ENCODE measurements around the gene RTL10.
A peak's percentile ranks its signal among the peaks of the same experiment; 100 is the strongest.

Gene RTL10

DNA sequence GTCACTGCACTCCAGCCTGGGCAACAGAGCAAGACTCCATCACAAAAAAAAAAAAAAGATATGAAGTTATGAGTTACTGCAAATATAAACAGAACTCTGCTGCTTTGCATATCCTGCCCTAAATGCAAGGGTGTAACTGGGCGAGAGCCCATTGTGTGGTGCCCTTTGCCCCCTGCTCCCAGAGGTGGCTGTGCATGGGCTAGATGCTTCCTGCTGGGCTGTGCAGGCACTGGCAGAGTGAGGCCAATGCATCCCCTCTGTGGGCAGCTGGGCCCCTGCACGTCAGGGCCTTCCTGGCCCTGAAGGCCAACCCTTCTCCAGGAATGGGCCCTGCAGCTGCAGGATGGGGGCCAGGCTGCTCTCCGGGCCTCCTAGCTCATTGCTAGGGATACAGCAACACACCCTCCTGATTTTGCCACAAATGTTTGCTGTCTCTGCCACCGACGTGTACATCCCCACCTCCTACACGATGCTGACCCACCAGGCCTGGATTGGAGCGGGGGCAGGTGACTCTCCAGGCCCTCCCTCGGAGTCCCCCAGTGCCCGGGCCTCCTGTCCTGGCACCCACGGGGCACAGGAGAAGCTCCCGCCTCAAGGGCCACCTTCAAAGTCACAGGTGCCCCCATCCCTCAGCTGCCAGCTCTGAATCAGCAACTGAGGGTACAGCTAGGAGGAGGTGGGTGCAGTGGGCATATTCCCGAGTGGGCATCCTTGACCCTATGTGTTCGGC, 46.2 kb upstream of the RTL10 start:
- no peaks in the 10 kb centered on the region for H3K4me1 ChIP-seq (ENCODE audit: control insufficient read depth, insufficient read depth, low read length)
- TF ChIP-seq ZNF677 (tag by site-specific recombination; IDR thresholded peaks at IDR 0.05): no peak
- TF ChIP-seq ZBTB48 (tag by site-specific recombination; IDR thresholded peaks at IDR 0.05): no peak
- TF ChIP-seq ZNF571 (tag by site-specific recombination; IDR thresholded peaks at IDR 0.05): no peak
- 0 out of 2 replicates have a peak, but pooled peaks have one; percentile 35 for TF ChIP-seq EGR2 (tag by site-specific recombination; IDR thresholded peaks at IDR 0.05; ENCODE audit: low read depth)
- TF ChIP-seq ZNF544 (tag by site-specific recombination; IDR thresholded peaks at IDR 0.05): no peak
- TF ChIP-seq, protein P1, sequence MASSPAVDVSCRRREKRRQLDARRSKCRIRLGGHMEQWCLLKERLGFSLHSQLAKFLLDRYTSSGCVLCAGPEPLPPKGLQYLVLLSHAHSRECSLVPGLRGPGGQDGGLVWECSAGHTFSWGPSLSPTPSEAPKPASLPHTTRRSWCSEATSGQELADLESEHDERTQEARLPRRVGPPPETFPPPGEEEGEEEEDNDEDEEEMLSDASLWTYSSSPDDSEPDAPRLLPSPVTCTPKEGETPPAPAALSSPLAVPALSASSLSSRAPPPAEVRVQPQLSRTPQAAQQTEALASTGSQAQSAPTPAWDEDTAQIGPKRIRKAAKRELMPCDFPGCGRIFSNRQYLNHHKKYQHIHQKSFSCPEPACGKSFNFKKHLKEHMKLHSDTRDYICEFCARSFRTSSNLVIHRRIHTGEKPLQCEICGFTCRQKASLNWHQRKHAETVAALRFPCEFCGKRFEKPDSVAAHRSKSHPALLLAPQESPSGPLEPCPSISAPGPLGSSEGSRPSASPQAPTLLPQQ (tag by site-specific recombination; IDR thresholded peaks at IDR 0.05): no peak
- TF ChIP-seq, protein P2, sequence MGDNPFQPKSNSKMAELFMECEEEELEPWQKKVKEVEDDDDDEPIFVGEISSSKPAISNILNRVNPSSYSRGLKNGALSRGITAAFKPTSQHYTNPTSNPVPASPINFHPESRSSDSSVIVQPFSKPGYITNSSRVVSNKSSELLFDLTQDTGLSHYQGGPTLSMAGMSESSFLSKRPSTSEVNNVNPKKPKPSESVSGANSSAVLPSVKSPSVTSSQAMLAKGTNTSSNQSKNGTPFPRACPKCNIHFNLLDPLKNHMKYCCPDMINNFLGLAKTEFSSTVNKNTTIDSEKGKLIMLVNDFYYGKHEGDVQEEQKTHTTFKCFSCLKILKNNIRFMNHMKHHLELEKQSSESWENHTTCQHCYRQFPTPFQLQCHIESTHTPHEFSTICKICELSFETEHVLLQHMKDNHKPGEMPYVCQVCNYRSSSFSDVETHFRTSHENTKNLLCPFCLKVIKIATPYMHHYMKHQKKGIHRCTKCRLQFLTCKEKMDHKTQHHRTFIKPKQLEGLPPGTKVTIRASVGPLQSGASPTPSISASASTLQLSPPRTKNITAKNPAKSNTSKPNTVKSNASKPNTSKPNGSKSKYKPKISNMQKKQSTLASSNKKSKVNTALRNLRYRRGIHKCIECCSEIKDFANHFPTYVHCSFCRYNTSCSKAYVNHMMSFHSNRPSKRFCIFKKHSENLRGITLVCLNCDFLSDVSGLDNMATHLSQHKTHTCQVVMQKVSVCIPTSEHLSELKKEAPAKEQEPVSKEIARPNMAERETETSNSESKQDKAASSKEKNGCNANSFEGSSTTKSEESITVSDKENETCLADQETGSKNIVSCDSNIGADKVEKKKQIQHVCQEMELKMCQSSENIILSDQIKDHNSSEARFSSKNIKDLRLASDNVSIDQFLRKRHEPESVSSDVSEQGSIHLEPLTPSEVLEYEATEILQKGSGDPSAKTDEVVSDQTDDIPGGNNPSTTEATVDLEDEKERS (tag by site-specific recombination; IDR thresholded peaks at IDR 0.05): no peak
- no peak for TF ChIP-seq SP2 (tag by site-specific recombination; IDR thresholded peaks at IDR 0.05)
- no peak for TF ChIP-seq ZBTB17 (tag by site-specific recombination; IDR thresholded peaks at IDR 0.05)
- no peak for TF ChIP-seq ZNF391 (tag by site-specific recombination; IDR thresholded peaks at IDR 0.05; ENCODE audit: borderline replicate concordance, low read depth)
- TF ChIP-seq SP7 (tag by site-specific recombination; IDR thresholded peaks at IDR 0.05): no peak
- TF ChIP-seq ZFHX2 (tag by site-specific recombination; conservative IDR thresholded peaks at IDR 0.05): peak; percentile 25
- TF ChIP-seq, protein P3, sequence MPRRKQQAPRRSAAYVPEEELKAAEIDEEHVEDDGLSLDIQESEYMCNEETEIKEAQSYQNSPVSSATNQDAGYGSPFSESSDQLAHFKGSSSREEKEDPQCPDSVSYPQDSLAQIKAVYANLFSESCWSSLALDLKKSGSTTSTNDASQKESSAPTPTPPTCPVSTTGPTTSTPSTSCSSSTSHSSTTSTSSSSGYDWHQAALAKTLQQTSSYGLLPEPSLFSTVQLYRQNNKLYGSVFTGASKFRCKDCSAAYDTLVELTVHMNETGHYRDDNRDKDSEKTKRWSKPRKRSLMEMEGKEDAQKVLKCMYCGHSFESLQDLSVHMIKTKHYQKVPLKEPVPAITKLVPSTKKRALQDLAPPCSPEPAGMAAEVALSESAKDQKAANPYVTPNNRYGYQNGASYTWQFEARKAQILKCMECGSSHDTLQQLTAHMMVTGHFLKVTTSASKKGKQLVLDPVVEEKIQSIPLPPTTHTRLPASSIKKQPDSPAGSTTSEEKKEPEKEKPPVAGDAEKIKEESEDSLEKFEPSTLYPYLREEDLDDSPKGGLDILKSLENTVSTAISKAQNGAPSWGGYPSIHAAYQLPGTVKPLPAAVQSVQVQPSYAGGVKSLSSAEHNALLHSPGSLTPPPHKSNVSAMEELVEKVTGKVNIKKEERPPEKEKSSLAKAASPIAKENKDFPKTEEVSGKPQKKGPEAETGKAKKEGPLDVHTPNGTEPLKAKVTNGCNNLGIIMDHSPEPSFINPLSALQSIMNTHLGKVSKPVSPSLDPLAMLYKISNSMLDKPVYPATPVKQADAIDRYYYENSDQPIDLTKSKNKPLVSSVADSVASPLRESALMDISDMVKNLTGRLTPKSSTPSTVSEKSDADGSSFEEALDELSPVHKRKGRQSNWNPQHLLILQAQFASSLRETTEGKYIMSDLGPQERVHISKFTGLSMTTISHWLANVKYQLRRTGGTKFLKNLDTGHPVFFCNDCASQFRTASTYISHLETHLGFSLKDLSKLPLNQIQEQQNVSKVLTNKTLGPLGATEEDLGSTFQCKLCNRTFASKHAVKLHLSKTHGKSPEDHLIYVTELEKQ (tag by site-specific recombination; IDR thresholded peaks at IDR 0.05; ENCODE audit: borderline replicate concordance): no peak
- TF ChIP-seq ZNF404 (tag by site-specific recombination; IDR thresholded peaks at IDR 0.05): no peak
- peak; percentile 70; the same call in 1 of the 2 replicates for TF ChIP-seq ZNF121 (tag by site-specific recombination; IDR thresholded peaks at IDR 0.05)
- peaks cover 0 to 11% of the 10 kb centered on the region in 2 experiments; a peak in 1 of 3 replicates for H3K36me3 ChIP-seq (ENCODE audit: control insufficient read depth in 2 of 2, insufficient read depth in 1 of 2, low read length in 2 of 2)
- H3K9me3 ChIP-seq (ENCODE audit: control insufficient read depth, insufficient read depth, low read depth, low read length): no peaks in the 10 kb centered on the region
- no peak overlapping the region for H3K4me3 ChIP-seq (ENCODE audit: low read depth, low read length)
- H3K27ac ChIP-seq (ENCODE audit: extremely low read depth, low read depth, low read length): no peak overlapping the region
- POLR2A ChIA-PET: interaction anchor here (0.8 kb wide), 1 partner anchor 10 kb away, joined by 3 read pairs; no protein-coding TSS in a partner anchor
- CTCF ChIA-PET: interaction anchor here (0.7 to 3.0 kb wide), 5 partner anchors 9 to 170 kb away, joined by 3 to 15 read pairs (median 4); no protein-coding TSS in a partner anchor
